ENCODE data around the gene GPATCH8.

- no peak for TF ChIP-seq GATA2 (CRISPR knock-in tag; IDR thresholded peaks at IDR 0.05)
- TF ChIP-seq ATF3 (IDR thresholded peaks at IDR 0.05), result no peak
- no peak for TF ChIP-seq ATF3 (CRISPR knock-in tag; conservative IDR thresholded peaks at IDR 0.05)
- no peak for TF ChIP-seq CTCF (IDR thresholded peaks at IDR 0.05 in 2 of 3, conservative IDR thresholded peaks at IDR 0.05 in 1 of 3; ENCODE audit: insufficient read depth in 2 of 3, low read depth in 1 of 3, low read length in 3 of 3)
- TF ChIP-seq RBBP5 (IDR thresholded peaks at IDR 0.05; ENCODE audit: borderline replicate concordance, insufficient read depth, low read length, poor library complexity, severe bottlenecking), result no peak
- no peak for TF ChIP-seq NONO (IDR thresholded peaks at IDR 0.05; ENCODE audit: low read depth in 2 of 2, low read length in 1 of 2)
- no peak for TF ChIP-seq FOXK1 (CRISPR knock-in tag; IDR thresholded peaks at IDR 0.05; ENCODE audit: borderline replicate concordance)
These were observed 86.5 kb downstream of the GPATCH8 start for GRCh38 chr17:44416558-44417289.

All from K562 (cell line).